Stimulated activated naive CD8-positive, alpha-beta T cell treated with anti-CD3 and anti-CD28 coated beads, Interleukin-15, Interleukin-2, amounts not matched to agents 100 U/mL and 50 U/mL, for 24 hours (primary cell): ENCODE data around the gene ISM1.
A peak's percentile ranks its signal among the peaks of the same experiment; 100 is the strongest.

Experiments used
- ATAC-seq: fragments of 150-1000 bp; cut with Tn5 transposase; one replicate; pipeline ENCODE4 v1.10.0; 2021
- DNase-seq: peaks from one replicate; pipeline ENCODE4 v3.0.0; 2021

ISM1 gene

DNA sequence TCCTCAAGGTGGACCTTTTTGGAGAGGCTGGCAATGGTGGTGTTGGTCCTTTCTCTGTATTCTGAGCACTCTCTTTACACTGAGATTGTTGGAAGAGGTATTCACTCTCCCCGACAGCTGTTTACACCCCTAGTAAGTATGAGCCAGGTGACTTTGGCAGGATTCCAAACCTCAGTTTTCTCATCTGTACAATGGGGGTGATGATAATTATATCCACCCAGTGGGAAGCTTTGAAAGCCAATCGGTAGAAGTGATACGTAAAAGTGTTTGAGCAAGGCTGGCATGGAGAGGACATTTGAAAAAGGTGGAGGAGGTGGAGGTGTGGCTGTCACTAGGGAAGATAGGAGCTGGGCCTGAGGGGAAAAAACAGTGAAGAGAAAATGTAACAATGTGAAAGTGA lies 35.5 kb downstream of the ISM1 start:
- no peak for ATAC-seq
- no peak for DNase-seq

DNA sequence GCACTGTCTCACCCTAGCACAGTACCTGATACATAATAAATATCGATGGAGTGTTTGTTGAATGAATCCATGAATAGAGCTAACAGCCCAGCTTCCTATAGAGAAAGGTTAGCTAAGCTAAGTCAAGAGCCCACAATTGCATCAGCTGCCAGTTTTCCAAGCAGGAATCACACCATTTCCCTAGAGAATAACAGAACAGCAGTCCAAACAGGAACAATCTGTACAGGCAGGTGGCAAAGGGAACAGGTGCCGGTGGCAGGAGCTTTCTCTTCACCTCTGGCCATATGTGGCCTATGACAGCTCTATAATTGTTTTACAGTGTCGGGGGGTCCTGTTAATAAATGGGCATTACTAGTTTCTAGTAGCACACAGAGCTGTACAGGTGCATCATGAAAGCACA lies 38.8 kb downstream of the ISM1 start:
- ATAC-seq (no peak), DNase-seq (no peak)

DNA sequence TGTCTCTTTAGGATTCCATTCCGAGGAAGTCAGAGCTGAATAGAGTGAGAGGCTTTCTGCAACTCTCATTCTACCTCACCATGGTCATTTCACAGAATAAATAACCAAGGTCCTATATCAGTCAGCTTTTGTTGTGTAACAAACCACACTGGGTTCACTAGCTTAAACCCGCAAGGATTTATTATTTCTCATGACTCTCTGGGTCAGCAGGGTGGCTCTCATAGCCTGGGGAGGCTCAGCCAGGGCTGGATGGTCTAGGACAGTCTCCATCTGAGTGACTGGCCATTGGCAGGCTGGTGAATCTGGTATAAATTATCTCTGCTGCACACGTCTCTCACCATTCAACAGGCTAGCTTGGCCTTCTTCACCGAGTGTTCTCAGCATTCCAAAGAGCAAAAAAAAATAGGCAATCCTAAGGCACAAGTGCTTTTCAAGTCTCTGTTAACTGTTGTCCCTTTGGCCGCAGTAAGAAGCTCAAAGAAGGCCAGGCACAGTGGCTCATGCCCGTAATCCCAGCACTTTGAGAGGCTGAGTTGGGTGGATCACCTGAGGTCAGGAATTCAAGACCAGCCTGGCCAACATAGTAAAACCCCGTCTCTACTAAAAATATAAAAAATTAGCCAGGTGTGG lies 39.7 kb downstream of the ISM1 start:
- ATAC-seq (no peak), DNase-seq (no peak)

DNA sequence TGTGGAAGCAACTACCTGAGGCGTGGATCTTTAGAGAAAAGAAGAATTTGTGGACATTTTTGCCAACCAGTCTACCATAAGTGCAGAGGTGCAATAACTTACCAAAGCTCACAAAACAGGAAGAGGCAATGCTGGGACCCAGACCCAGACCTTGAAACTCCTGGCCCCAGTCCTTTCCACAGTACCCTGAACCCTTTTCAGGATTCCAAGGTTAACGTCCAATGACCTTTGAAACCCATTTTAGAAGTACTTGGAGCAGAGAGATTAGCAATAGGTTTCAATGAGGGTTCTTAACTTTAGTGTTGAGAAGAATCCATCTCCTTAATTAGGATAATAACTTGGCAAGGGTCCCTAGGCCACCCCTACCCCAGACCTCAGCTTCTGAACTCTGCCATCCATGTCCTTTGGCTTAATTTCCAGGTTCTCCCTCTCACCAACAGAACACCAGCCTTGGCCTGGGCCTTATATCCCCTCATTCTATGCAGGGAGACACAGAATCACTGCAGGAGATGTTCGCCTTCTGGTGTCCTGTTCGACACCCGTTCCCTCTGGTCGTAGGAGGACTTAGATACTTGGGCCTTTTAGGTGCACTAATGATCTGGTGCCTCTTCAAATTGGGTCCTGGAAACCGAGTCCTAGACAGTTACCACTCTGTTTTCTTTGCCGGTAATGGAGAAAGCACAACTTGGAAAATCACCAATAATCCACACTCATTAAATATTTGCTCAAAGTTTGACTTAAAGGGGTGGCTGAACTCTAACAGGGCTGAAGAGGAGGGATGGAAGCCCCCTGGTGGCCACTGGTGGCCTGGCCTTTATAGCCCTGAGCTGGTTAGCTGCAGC lies 40.6 kb downstream of the ISM1 start:
- ATAC-seq = peak; percentile 89
- DNase-seq = peak; percentile 76

DNA sequence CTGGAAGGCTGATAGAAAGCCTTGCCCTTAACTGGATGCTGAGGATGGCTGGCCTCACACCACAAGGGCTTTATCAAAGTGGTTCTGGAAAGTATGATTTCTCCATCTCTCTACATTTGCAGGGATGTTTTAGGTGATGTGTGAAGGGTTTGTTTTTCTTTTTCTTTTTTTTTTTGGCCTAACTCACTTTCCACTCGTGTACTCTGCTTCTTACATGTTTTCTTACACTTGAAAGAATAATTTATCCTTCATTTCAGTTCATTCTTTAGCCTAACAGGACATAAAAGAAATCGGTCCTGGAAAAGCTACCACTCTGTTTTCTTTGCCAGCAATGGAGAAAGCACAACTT lies 41.2 kb downstream of the ISM1 start:
- DNase-seq = no peak
- ATAC-seq = no peak

DNA sequence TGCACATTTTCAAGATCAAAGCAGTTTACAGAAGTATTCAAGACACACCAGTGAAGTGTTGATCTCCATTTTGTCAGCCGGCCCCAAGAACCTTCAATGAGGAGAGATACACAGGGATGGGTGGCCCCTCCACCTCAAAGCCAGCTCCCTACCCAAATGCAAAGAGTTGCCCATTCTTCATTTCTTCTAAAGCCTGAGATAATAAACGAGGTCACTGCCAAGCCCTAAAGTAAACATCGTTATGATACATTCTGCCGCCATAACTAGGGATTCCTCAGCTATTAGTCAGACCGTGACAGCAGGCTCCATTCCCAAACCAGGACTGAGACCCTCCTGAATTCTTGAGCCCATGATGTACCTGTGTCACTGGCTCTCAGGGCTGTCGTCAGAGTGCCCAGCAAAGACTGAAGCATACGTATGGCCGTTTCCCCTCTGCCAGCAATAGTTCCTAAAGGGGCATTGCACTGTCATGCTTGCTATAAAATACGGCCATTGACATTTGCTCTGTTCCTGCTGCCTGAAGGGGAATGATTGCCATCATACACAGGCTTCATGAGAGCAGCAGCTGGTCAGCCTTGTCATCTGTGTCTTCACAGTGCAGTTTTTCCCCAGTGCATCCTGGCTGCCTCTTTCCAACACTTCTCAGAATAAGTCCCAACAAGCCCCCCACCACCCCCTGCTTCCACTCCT lies 41.7 kb downstream of the ISM1 start:
- DNase-seq = no peak
- no peak for ATAC-seq

DNA sequence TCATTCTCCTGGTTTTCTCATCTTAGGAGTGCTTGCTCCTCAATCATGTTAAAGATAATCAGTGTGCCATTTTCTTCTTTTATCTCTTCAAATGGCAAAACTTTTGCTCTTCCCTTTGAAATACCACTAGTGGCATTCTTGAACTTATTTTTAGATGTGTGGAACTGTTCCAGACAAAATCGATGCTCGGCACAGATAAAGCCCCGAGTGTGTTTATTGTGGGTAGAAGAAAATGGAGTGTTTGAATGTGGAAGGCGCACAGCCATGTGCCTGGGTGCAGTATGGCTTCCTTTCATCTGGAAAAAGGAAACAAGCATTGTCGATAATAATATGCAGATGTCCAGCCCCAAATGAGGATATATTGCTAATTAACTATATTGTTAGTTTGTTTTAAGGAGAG lies 42.4 kb downstream of the ISM1 start:
- ATAC-seq = no peak
- no peak for DNase-seq

DNA sequence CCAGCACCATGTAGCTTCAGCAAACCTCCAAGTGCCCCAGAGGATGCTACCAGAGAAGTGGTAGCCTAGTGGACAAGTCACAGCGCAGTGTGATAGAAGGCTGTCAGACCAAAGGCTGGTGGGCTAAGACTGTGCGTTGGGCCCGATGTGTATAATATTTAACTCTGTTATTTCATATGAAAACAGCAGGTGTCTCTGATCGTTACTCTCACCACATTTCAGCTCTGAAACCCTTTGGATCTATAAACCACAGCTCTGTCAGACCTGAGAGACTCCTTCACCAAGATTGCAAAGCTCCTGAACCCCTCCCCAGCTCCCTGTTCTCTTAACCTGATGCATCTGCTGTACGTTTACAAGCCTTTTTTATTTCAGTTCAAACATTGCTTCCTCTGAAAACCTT lies 43.8 kb downstream of the ISM1 start:
- no peak for DNase-seq
- ATAC-seq = no peak

DNA sequence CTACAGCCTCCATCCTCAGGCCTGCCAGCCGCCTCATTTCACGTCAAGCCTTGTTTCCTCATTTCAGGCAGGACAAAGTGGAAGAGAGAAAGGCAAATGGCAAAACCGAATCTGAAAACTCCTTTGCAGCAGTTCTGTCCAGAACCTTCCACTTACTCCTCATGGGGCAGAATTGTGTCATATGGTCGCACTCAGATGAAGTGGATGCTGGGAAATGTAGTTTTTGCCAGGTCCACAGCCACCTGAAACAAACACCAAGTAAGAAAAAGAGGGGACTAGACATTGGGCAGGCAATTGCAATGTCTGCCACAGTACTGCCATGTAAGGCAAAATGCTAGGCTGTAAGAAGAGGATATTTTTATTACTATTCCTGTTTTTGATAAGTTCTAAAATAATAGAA lies 44.9 kb downstream of the ISM1 start:
- ATAC-seq = no peak
- DNase-seq = no peak

DNA sequence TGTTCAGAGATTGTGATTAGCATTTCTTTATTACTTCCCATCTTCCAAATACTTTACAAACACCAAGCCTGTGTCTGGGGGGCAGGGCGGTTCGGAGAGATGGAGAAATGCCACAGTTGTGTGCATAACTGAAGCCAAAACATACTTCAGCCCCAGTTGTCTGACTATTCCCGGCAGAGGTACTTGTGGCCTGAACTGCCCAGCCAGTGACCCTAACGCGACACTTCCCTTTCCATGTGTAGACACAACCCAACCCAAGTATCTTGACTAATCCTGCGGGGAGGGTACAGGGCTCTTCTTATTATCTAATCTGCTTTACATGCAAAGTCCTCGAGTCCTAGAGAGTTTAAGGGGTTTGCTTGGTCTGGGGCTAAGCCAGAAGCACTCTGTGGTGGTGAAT lies 46.2 kb downstream of the ISM1 start:
- no peak for DNase-seq
- no peak for ATAC-seq

DNA sequence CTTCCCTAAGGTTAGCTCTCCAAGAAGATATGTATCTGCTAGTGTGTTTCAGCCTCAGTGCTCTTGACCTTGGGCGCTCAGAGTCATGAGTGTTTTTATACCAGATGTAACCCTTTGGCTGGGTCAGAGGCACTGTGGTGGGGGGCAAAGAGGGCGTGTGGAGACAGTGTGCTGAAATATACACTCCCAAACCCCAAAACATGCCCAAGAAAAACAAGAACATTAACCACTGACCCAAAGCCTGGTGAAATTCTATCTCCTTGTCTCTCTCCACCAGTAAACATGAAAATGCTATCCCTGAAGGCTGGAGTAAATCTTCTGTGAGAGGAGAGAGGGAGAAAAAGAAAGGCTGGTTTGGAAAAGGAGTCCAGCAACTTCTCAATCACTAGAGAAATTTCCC lies 47.9 kb downstream of the ISM1 start:
- no peak for ATAC-seq
- no peak for DNase-seq

DNA sequence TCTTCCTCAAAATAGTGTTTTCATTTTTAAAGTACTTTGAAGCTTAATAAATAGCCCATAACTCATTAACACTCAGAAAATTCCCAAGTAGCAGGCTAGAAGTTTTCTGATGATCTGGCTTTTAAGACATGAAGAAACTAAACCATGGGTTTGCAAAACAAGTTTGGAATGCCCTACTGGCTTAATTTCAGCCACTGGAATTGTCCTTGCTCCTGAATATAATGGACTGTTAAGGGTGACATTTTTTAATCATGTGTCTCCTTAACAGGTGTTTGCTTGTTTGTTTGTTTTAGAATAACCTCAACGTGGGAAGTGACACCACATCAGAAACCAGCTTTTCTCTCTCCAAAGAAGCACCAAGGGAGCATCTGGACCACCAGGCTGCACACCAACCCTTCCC lies 49.1 kb downstream of the ISM1 start:
- DNase-seq (no peak), ATAC-seq (no peak)

DNA sequence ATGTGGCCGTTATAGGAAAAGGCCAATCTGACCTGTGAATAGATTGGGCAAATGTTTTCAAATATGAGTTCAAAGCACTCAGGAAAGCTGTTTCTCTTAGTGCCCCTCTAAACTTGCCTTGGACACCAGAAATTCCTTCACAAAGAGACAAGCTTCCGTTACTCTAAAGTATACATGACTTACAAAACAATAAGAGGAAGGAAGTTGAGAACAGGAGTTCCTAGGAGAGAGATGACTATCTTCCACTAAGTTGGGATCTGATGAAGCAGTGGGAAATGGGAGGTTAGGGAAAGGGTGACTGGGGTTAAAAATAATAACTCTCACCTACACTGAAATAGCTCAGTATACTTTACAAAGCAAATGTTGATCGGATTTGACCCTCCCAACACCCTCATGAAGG lies 50.0 kb downstream of the ISM1 start:
- no peak for DNase-seq
- no peak for ATAC-seq

DNA sequence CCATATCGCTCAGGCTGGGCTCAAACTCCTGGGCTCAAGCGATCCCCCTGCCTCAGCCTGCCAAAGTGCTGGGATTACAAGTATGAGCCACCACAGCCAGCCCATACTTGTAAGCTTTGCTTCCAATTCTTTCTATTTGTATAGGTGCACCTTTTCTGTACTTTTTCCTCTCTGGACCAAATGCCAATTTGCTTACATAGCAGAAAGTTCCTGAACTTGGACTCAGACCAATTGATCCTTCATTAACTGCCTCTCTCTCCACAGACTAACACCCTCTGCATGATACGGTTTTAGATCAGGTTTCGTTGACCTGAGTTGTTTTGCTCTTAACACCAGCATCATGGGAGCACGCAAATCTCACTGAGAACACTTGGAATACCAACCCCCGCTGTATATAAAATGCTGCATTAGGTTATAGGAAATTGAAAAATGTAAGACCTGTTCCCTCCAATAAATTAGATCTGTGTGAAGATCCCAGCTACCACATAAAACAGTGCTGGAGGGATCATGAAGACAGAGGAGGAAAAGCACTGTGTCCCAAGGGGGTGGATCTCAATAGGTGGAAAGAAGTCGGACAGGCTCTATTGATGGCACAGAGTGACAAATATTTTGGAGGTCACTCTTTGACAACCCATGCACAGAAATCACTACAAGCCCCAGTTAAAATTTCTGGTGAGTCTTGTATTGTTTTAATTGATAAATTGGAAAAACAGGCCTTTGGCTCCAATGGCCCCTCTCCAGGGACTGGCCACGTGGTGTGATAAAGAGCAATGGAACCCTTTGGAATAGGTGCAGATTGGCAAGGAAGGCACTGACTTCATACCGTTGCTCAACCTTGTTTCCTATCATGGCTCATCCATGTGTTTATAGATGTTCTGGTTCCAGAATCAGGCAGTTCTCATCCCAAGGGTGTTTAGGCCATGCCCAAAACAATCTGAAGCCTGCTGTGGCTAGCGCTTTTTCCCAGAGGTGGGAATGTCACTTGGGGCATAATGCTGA lies 51.2 kb downstream of the ISM1 start:
- no peak for DNase-seq
- ATAC-seq = no peak

DNA sequence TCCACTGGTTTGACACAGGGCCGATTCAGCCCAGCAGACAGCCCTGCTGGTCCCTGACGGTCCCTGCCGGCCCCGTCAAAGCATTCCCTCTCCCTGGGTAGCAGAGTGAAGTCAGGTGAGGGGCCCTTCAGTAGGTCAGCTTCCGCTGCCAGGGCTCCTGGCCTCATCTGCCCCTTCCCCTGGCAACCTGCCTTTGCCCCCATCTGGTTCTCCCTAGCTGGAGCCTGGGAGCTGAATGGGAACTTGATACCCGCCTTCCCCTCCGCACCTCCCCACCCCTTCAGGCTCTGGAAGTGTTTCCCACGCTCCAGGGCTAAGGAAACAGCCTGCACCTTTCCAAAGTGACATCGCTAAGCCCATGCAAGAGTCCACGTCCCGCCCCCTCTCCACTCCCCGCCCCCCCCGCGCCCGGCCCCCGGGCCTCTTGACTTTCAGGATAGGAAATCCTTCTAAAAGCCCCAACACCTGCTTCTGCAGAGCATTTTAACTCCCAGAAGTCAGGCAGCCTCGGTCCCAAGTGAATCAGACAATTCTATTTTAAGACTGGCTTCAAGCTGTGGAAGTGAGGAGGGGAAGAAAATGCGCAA lies 53.3 kb downstream of the ISM1 start:
- ATAC-seq (no peak), DNase-seq (no peak)

DNA sequence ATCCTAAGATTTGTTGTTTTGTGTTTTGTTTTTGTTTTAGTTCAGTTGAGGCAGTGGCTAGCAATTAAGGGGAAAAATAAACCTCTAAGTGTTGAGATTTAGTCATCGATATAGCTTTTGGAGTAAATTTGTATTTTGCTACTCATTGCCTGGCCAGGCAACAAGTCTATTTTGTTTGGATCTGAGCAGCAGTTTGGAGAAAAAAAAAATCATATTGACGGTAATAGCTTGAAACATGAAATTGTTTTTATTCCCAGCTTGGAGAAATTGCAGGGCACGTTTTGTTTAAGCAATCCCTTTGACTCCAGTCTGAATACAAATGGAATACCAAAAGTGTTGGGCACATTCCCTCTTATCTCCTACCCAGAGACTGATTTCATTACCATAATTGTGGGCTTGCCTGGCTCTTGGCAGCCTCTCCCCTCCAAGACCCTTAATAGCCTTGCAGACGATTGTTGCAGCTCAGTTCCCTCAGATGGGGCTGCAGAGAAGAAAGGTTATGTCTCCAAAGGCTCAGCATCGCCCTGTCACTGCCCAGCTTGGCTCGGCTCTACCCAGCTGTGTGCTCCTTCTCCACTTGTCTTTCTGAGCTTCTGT lies 56.0 kb downstream of the ISM1 start:
- no peak for ATAC-seq

DNA sequence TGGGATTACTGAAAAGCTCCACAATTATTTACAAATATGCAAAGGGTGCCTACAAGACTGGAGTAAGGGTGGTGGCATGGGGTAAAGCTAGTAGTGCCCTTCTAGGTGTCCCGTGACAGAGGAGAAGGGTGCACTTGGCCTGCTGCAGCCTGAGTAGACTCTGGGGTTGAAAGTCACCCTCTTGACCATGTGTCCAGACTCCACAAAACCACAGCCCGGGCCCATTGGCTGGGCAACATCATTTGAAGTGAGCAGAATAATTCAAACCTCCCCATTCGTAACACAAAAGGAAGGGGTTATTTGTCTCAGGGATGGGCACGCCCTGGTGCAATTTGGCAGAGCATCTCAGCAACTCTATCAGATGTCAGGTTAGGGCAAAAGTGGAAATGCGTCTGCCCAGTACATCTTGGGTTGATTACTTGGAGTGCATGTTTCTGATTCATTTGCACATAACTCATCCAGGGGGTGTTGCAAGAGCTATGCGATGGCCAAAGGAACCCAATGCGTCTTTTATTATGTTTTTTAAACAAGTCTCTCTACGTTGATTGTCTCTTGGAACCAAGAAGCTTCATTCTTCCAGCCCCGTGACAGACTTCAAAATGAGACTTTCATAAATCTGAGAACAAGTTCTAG lies 56.7 kb downstream of the ISM1 start:
- no peak for ATAC-seq
- no peak for DNase-seq

More for the DNA sequence above, 56.0 kb downstream of the ISM1 start:
- DNase-seq = no peak

DNA sequence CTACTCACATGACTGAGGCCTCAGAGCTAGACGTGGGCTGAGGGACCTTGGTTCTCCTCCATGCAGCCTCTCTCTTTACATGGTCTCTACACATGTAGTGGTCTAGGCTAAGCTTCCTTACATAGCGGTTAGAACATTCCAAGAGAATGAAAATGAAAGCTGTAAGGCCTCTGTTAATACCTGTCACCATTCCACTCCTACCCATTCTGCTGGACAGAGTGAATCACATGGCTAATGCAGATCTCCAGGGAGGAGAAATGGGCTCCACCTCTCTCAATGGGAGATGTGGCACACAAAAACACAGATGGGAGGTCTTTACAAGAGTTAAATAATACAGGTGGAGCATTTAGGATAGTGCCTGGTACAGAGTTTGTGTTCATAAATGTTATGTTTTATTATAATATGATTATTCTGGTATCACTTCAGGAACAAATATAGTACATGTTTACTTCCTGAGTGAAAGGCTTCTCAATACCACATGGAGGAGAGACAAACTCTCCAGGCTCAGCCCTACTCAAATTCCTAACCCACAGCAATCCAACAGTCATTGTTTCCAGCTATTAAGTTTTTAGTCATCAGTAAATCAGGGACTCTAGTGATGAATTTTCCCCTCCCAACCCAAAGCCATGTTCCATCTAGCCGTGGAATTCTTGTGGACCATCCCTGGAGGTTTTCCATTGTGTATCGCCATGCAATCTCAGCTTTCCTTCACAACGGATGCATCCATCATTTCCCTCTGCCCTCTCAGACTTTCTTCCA lies 57.9 kb downstream of the ISM1 start:
- no peak for ATAC-seq
- DNase-seq = no peak

DNA sequence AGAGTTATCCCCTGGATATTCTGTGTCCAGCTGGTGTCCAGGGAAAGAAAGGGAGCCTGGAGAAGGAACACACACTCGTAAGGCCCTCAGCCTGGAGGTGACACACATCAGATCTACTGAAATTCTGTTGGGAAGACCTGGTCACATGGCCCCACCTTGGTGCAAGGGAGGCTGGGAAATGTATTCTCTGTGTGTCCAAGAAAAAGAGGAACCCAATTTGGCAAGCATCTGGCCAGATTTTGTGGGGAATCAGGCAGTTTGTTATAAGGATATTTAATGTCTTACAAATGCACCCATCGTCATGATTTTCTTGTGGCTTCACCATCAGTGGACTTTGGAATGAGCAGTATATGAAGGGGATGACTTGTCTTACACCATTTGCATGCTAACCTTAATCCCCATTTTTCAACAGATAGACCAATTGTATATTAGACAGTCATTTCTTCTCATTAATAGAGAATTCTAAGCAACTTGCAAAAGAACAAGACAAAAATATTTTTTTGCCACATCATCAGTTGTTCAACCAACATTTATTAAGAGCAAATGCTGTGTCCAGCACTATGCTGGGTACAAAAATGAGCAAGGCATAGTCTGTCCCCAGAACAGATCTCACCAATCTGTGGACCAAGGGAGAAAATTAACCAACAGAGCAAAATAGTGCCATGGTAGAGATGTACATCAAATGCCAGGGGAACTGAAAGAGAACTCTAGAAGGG lies 59.7 kb downstream of the ISM1 start:
- DNase-seq = no peak
- no peak for ATAC-seq
